IPS-15b (cell line): Measurements from ENCODE around the gene ZBED1.
"Not testable (repeated sequence)": the region's sequence is repeated elsewhere in the genome, so short reads cannot be mapped to it uniquely, and the experiment has no call there.

Experiments
- H3K27me3 ChIP-seq: one replicate; pipeline ENCODE4 v1.6.1; 2013; ENCODE audit warnings: low read length; ENCODE audit not compliant: control insufficient read depth, insufficient read depth
- H3K36me3 ChIP-seq: one replicate; pipeline ENCODE4 v1.6.1; 2013; ENCODE audit warnings: low read length; ENCODE audit not compliant: control insufficient read depth, insufficient read depth
- H3K4me1 ChIP-seq: one replicate; pipeline ENCODE4 v1.6.1; 2013; ENCODE audit warnings: mild to moderate bottlenecking, low read length; ENCODE audit not compliant: control insufficient read depth, insufficient read depth
- H3K4me3 ChIP-seq: one replicate; pipeline ENCODE4 v1.5.1; 2013; ENCODE audit warnings: low read depth, low read length
- H3K9ac ChIP-seq: one replicate; pipeline ENCODE4 v1.6.1; 2013; ENCODE audit warnings: low read depth, mild to moderate bottlenecking, low read length
- H3K9me3 ChIP-seq: one replicate; pipeline ENCODE4 v1.6.1; 2013; ENCODE audit warnings: mild to moderate bottlenecking, low read length; ENCODE audit not compliant: control insufficient read depth, insufficient read depth

Gene ZBED1

GRCh38 chrX:2489446-2490445, 11.0 kb downstream of the ZBED1 start:
- Histone ChIP-seq H3K4me1 (peaks cover 5% of the 10 kb centered on the region), H3K36me3 (peaks cover 34% of the 10 kb centered on the region), H3K27me3 (no peaks in the 10 kb centered on the region), H3K9me3 (no peaks in the 10 kb centered on the region), H3K9ac (no peak overlapping the region), H3K4me3 (no peak overlapping the region)

GRCh38 chrX:2488621-2489285, 12.0 kb downstream of the ZBED1 start:
- H3K36me3 ChIP-seq, result peaks cover 34% of the 10 kb centered on the region

GRCh38 chrX:2487366-2487765, 13.4 kb downstream of the ZBED1 start:
- Histone ChIP-seq H3K9ac (no peak overlapping the region), H3K36me3 (peaks cover 34% of the 10 kb centered on the region), H3K9me3 (no peaks in the 10 kb centered on the region), H3K27me3 (no peaks in the 10 kb centered on the region), H3K4me1 (peaks cover 5% of the 10 kb centered on the region), H3K4me3 (no peak overlapping the region)

More at GRCh38 chrX:2488621-2489285, 12.0 kb downstream of the ZBED1 start:
- no peak overlapping the region for H3K4me3 ChIP-seq
- H3K27me3 ChIP-seq, result no peaks in the 10 kb centered on the region
- no peak overlapping the region for H3K9ac ChIP-seq
- H3K4me1 ChIP-seq, result peaks cover 5% of the 10 kb centered on the region
- no peaks in the 10 kb centered on the region for H3K9me3 ChIP-seq

- no peaks in the 10 kb centered on the region for H3K9me3 ChIP-seq
These were observed 14.2 kb downstream of the ZBED1 start for GRCh38 chrX:2486476-2487133.

GRCh38 chrX:2485789-2486345, 14.9 kb downstream of the ZBED1 start:
- H3K4me3 ChIP-seq, result no peak overlapping the region
- no peaks in the 10 kb centered on the region for H3K27me3 ChIP-seq
- H3K4me1 ChIP-seq, result peaks cover 5% of the 10 kb centered on the region
- no peak overlapping the region for H3K9ac ChIP-seq
- H3K36me3 ChIP-seq, result peaks cover 33% of the 10 kb centered on the region
- no peaks in the 10 kb centered on the region for H3K9me3 ChIP-seq

More at GRCh38 chrX:2486476-2487133, 14.2 kb downstream of the ZBED1 start:
- peaks cover 34% of the 10 kb centered on the region for H3K36me3 ChIP-seq
- H3K4me3 ChIP-seq, result no peak overlapping the region
- no peak overlapping the region for H3K9ac ChIP-seq
- peaks cover 5% of the 10 kb centered on the region for H3K4me1 ChIP-seq
- no peaks in the 10 kb centered on the region for H3K27me3 ChIP-seq

- H3K4me3 ChIP-seq, result no peak overlapping the region
- peaks cover 25% of the 10 kb centered on the region for H3K36me3 ChIP-seq
- H3K9me3 ChIP-seq, result no peaks in the 10 kb centered on the region
- H3K4me1 ChIP-seq, result peaks cover 5% of the 10 kb centered on the region
- H3K9ac ChIP-seq, result peak overlapping the region; percentile 61
- no peaks in the 10 kb centered on the region for H3K27me3 ChIP-seq
These were observed 15.8 kb downstream of the ZBED1 start for GRCh38 chrX:2484721-2485648.

GRCh38 chrX:2484256-2484655, 16.5 kb downstream of the ZBED1 start:
- Histone ChIP-seq H3K4me1 (peaks cover 5% of the 10 kb centered on the region), H3K4me3 (no peak overlapping the region), H3K9me3 (no peaks in the 10 kb centered on the region), H3K36me3 (peaks cover 18% of the 10 kb centered on the region), H3K9ac (peak overlapping the region; percentile 61), H3K27me3 (no peaks in the 10 kb centered on the region)

GRCh38 chrX:2483398-2484060, 17.2 kb downstream of the ZBED1 start:
- H3K9me3 ChIP-seq, result no peaks in the 10 kb centered on the region
- H3K9ac ChIP-seq, result no peak overlapping the region
- H3K4me1 ChIP-seq, result peaks cover 5% of the 10 kb centered on the region
- H3K27me3 ChIP-seq, result no peaks in the 10 kb centered on the region
- H3K4me3 ChIP-seq, result no peak overlapping the region
- peaks cover 10% of the 10 kb centered on the region for H3K36me3 ChIP-seq

- H3K36me3 ChIP-seq, H3K9ac ChIP-seq, H3K9me3 ChIP-seq, H3K4me3 ChIP-seq, H3K27me3 ChIP-seq, H3K4me1 ChIP-seq: not testable (repeated sequence)
These were observed 19.2 kb downstream of the ZBED1 start for GRCh38 chrX:2481597-2481996.

- H3K4me1 ChIP-seq, H3K9me3 ChIP-seq, H3K27me3 ChIP-seq, H3K36me3 ChIP-seq, H3K4me3 ChIP-seq, H3K9ac ChIP-seq: not testable (repeated sequence)
These were observed 20.8 kb downstream of the ZBED1 start for GRCh38 chrX:2479982-2480381.
